Peyer's patch (tissue), 4 donors: ENCODE measurements around the gene SASH3.

Experiments
- CTCF ChIP-seq, 6 experiments: fragments of 450-650 bp in 4 of 6; fragments of 200-600 bp in 2 of 6; sonication (generic) in 1 of 6; IDR thresholded peaks; one replicate each; pipeline ENCODE4 v1.5.1; 2017 to 2019; ENCODE audit warnings: antibody characterized with exemption in 6 of 6, mild to moderate bottlenecking in 3 of 6, moderate library complexity in 1 of 6
- POLR2A ChIP-seq, 2 donors: fragments of 450-650 bp; IDR thresholded peaks; one replicate each; pipeline ENCODE4 v1.5.1; 2017; ENCODE audit warnings: antibody characterized with exemption in 2 of 2, mild to moderate bottlenecking in 2 of 2, moderate library complexity in 2 of 2

GRCh38 chrX:129760981-129761380 is 18.8 kb upstream of the SASH3 start:
- TF ChIP-seq CTCF (IDR thresholded peaks at IDR 0.05), result no peak
- no peak for TF ChIP-seq POLR2A (IDR thresholded peaks at IDR 0.05)
